ENCODE results near the gene PVALEF. TPM values are rescaled to one million over a fixed set of nuclear protein-coding genes. Genes with fewer than 3 reads are reported as not detected.
A peak's percentile ranks its signal among the peaks of the same experiment; 100 is the strongest.

Gene PVALEF
- total and polyA plus RNA-seq, 2 of the 13 experiments (the other 11 are each of a cell fraction or from before 2014, with no cell fraction given), result 0.18 TPM

DNA sequence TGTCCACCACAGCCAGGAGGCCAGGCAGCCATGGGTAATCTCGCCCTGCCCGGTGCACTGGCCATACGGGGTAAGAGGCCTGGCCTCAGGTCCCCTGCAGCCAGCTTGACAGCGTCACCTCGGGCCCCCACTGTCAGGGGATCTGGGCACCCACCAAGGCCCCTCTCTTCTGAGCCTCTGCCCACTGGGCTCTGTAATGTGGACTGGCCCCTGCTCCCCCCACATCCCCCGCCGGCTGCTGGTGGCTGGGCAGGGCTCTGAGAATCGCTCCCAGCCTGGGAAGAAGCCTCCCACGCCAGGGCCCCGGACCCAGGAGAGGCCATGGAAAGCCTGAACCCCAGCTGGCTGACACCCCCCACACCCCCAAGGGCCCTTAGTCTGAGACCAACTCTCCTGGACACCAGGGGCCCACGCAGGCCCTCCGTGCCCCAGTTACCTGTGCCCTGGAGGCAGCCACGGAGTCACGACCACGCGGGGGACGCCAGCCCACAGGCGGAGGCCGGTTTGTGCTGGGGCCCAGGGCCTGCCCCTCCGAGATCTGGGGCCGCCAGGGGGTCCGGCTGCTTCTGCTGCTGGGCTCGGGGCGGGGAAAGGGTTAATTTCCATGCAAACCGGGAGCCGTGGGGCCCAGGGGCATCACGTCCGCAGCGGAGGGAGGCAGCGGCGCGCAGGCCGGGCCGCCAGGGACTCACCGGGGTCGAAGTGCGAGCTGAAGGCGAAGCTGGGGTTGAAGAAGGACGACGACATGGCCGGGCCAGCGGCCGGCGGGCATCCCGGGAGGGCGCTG is at the start of gene PVALEF (continued):
- TF ChIP-seq, protein P1, sequence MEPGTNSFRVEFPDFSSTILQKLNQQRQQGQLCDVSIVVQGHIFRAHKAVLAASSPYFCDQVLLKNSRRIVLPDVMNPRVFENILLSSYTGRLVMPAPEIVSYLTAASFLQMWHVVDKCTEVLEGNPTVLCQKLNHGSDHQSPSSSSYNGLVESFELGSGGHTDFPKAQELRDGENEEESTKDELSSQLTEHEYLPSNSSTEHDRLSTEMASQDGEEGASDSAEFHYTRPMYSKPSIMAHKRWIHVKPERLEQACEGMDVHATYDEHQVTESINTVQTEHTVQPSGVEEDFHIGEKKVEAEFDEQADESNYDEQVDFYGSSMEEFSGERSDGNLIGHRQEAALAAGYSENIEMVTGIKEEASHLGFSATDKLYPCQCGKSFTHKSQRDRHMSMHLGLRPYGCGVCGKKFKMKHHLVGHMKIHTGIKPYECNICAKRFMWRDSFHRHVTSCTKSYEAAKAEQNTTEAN (CRISPR knock-in tag; conservative IDR thresholded peaks at IDR 0.05), result peak; percentile 67
- TF ChIP-seq, protein P2, sequence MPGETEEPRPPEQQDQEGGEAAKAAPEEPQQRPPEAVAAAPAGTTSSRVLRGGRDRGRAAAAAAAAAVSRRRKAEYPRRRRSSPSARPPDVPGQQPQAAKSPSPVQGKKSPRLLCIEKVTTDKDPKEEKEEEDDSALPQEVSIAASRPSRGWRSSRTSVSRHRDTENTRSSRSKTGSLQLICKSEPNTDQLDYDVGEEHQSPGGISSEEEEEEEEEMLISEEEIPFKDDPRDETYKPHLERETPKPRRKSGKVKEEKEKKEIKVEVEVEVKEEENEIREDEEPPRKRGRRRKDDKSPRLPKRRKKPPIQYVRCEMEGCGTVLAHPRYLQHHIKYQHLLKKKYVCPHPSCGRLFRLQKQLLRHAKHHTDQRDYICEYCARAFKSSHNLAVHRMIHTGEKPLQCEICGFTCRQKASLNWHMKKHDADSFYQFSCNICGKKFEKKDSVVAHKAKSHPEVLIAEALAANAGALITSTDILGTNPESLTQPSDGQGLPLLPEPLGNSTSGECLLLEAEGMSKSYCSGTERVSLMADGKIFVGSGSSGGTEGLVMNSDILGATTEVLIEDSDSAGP (CRISPR knock-in tag; IDR thresholded peaks at IDR 0.05; ENCODE audit: borderline replicate concordance), result peak; percentile 67
- TF ChIP-seq ZNF773 (CRISPR knock-in tag; IDR thresholded peaks at IDR 0.05; ENCODE audit: borderline replicate concordance) (0 out of 2 replicates have a peak, but pooled peaks have one; percentile 1), KDM5B (CRISPR knock-in tag; IDR thresholded peaks at IDR 0.05; ENCODE audit: borderline replicate concordance) (peak; percentile 82; the same call in 1 of the 2 replicates), SRF (IDR thresholded peaks at IDR 0.05; ENCODE audit: low read depth, low read length) (no peak), ZNF839 (CRISPR knock-in tag; IDR thresholded peaks at IDR 0.05; ENCODE audit: borderline replicate concordance) (peak; percentile 85), KLF13 (CRISPR knock-in tag; IDR thresholded peaks at IDR 0.05) (peak; percentile 24; the same call in 1 of the 2 replicates), ZNF75D (CRISPR knock-in tag; IDR thresholded peaks at IDR 0.05; ENCODE audit: borderline replicate concordance) (0 out of 2 replicates have a peak, but pooled peaks have one; percentile 47), KDM5A (IDR thresholded peaks at IDR 0.05; ENCODE audit: borderline replicate concordance, low read length) (no peak), ZNF792 (CRISPR knock-in tag; IDR thresholded peaks at IDR 0.05) (peak; percentile 83), NFKBIZ (CRISPR knock-in tag; IDR thresholded peaks at IDR 0.05) (peak; percentile 78; the same call in 1 of the 2 replicates), ZNF430 (CRISPR knock-in tag; IDR thresholded peaks at IDR 0.05) (peak; percentile 42; the same call in 1 of the 2 replicates)
- TF ChIP-seq, protein P3, sequence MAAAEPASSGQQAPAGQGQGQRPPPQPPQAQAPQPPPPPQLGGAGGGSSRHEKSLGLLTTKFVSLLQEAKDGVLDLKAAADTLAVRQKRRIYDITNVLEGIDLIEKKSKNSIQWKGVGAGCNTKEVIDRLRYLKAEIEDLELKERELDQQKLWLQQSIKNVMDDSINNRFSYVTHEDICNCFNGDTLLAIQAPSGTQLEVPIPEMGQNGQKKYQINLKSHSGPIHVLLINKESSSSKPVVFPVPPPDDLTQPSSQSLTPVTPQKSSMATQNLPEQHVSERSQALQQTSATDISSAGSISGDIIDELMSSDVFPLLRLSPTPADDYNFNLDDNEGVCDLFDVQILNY (CRISPR knock-in tag; conservative IDR thresholded peaks at IDR 0.05), result 0 out of 2 replicates have a peak, but pooled peaks have one; percentile 54
- TF ChIP-seq, protein P4, sequence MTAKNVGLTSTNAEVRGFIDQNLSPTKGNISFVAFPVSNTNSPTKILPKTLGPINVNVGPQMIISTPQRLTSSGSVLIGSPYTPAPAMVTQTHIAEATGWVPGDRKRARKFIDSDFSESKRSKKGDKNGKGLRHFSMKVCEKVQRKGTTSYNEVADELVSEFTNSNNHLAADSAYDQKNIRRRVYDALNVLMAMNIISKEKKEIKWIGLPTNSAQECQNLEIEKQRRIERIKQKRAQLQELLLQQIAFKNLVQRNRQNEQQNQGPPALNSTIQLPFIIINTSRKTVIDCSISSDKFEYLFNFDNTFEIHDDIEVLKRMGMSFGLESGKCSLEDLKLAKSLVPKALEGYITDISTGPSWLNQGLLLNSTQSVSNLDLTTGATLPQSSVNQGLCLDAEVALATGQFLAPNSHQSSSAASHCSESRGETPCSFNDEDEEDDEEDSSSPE (CRISPR knock-in tag; IDR thresholded peaks at IDR 0.05), result peak; percentile 64
- TF ChIP-seq, protein P5, sequence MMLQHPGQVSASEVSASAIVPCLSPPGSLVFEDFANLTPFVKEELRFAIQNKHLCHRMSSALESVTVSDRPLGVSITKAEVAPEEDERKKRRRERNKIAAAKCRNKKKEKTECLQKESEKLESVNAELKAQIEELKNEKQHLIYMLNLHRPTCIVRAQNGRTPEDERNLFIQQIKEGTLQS (CRISPR knock-in tag; IDR thresholded peaks at IDR 0.05), result peak; percentile 54; the same call in 1 of the 2 replicates
- TF ChIP-seq, protein P6, sequence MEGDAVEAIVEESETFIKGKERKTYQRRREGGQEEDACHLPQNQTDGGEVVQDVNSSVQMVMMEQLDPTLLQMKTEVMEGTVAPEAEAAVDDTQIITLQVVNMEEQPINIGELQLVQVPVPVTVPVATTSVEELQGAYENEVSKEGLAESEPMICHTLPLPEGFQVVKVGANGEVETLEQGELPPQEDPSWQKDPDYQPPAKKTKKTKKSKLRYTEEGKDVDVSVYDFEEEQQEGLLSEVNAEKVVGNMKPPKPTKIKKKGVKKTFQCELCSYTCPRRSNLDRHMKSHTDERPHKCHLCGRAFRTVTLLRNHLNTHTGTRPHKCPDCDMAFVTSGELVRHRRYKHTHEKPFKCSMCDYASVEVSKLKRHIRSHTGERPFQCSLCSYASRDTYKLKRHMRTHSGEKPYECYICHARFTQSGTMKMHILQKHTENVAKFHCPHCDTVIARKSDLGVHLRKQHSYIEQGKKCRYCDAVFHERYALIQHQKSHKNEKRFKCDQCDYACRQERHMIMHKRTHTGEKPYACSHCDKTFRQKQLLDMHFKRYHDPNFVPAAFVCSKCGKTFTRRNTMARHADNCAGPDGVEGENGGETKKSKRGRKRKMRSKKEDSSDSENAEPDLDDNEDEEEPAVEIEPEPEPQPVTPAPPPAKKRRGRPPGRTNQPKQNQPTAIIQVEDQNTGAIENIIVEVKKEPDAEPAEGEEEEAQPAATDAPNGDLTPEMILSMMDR (CRISPR knock-in tag; IDR thresholded peaks at IDR 0.05), result peak; percentile 25
- TF ChIP-seq, protein P7, sequence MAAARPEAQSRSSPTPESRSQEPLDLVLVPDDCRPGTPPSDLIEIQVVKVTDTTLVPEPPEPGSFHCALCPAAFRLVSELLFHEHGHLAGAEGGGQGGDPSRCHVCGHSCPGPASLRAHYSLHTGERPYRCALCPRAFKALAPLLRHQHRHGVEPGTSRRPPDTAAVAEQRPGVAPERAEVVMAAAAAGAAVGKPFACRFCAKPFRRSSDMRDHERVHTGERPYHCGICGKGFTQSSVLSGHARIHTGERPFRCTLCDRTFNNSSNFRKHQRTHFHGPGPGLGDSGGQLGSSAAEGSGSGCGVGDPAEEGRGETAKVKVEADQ (CRISPR knock-in tag; IDR thresholded peaks at IDR 0.05; ENCODE audit: borderline replicate concordance), result peak; percentile 73; the same call in 1 of the 2 replicates
- TF ChIP-seq, protein P8, sequence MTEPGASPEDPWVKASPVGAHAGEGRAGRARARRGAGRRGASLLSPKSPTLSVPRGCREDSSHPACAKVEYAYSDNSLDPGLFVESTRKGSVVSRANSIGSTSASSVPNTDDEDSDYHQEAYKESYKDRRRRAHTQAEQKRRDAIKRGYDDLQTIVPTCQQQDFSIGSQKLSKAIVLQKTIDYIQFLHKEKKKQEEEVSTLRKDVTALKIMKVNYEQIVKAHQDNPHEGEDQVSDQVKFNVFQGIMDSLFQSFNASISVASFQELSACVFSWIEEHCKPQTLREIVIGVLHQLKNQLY (CRISPR knock-in tag; IDR thresholded peaks at IDR 0.05), result peak; percentile 37; the same call in 1 of the 2 replicates
- TF ChIP-seq, protein P9, sequence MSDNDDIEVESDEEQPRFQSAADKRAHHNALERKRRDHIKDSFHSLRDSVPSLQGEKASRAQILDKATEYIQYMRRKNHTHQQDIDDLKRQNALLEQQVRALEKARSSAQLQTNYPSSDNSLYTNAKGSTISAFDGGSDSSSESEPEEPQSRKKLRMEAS (IDR thresholded peaks at IDR 0.05), result peak; percentile 90
